Esophagus squamous epithelium (tissue), 4 donors: ENCODE measurements around the gene AGAP2.

Source experiments
- POLR2A ChIP-seq, 4 donors: fragments of 450-650 bp; IDR thresholded peaks; one replicate each; pipeline ENCODE4 v1.6.1; 2017; ENCODE audit warnings: antibody characterized with exemption in 4 of 4, mild to moderate bottlenecking in 4 of 4, moderate library complexity in 3 of 4
- TF ChIP-seq, protein P1 (sequence below), 6 experiments: fragments of 450-650 bp in 4 of 6; fragments of 200-600 bp in 2 of 6; sonication (generic) in 2 of 6; IDR thresholded peaks; one replicate each; pipeline ENCODE4 v1.5.1; 2016 to 2019; ENCODE audit warnings: antibody characterized with exemption in 6 of 6, mild to moderate bottlenecking in 4 of 6, moderate library complexity in 4 of 6

DNA sequence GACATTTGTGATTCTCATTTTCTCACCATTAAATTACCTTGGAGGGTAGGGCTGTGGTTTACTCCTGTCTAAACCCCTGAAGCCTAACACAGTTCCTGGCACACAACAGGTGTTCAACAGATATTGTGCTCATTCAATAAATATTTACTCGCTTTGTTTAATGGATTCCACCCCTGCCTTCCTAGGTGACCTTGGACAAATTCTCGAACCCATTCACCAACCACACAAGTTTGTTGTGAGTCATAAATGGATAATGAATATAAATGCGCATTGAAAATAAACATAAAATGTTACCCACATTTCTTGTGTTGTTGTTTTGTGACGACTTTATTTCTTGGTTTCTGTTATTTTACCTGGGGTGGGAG, 43.7 kb upstream of the AGAP2 start:
- TF ChIP-seq, protein P1, sequence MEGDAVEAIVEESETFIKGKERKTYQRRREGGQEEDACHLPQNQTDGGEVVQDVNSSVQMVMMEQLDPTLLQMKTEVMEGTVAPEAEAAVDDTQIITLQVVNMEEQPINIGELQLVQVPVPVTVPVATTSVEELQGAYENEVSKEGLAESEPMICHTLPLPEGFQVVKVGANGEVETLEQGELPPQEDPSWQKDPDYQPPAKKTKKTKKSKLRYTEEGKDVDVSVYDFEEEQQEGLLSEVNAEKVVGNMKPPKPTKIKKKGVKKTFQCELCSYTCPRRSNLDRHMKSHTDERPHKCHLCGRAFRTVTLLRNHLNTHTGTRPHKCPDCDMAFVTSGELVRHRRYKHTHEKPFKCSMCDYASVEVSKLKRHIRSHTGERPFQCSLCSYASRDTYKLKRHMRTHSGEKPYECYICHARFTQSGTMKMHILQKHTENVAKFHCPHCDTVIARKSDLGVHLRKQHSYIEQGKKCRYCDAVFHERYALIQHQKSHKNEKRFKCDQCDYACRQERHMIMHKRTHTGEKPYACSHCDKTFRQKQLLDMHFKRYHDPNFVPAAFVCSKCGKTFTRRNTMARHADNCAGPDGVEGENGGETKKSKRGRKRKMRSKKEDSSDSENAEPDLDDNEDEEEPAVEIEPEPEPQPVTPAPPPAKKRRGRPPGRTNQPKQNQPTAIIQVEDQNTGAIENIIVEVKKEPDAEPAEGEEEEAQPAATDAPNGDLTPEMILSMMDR (IDR thresholded peaks at IDR 0.05), result no peak
- TF ChIP-seq POLR2A (IDR thresholded peaks at IDR 0.05), result no peak
